Mesenchymal stem cell (in vitro differentiated cells and primary cell): ENCODE measurements around the gene HKDC1.

Experiments used
- DNase-seq: peaks from one replicate; pipeline ENCODE4 v3.0.0-alpha.2; 2013
- H2AFZ ChIP-seq: one replicate; pipeline ENCODE4 v1.6.1; 2013; ENCODE audit warnings: low read depth, mild to moderate bottlenecking, control low read depth, inconsistent platforms, low read length, moderate library complexity
- H2AK5ac ChIP-seq: 2 replicates; pipeline ENCODE4 v1.6.1; 2013; ENCODE audit warnings: low read length, moderate library complexity, mild to moderate bottlenecking, inconsistent platforms; ENCODE audit not compliant: severe bottlenecking
- H2BK120ac ChIP-seq: one replicate; pipeline ENCODE4 v1.6.1; 2013; ENCODE audit warnings: low read depth, mild to moderate bottlenecking, inconsistent platforms, low read length, moderate library complexity
- H2BK12ac ChIP-seq, 2 experiments: one replicate each; pipeline ENCODE4 v1.6.1; 2013; ENCODE audit warnings: inconsistent platforms in 2 of 2, low read length in 2 of 2, mild to moderate bottlenecking in 2 of 2, moderate library complexity in 2 of 2, control low read depth in 1 of 2
- H2BK15ac ChIP-seq: one replicate; pipeline ENCODE4 v1.6.1; 2013; ENCODE audit warnings: mild to moderate bottlenecking, low read depth, inconsistent platforms; ENCODE audit not compliant: poor library complexity, severe bottlenecking
- H2BK5ac ChIP-seq: 2 replicates; pipeline ENCODE4 v1.6.1; 2013; ENCODE audit warnings: low read depth, mild to moderate bottlenecking, low read length, control low read depth, inconsistent platforms; ENCODE audit not compliant: poor library complexity, severe bottlenecking
- H3K14ac ChIP-seq, 2 experiments: one replicate each; pipeline ENCODE4 v1.6.1; 2013; ENCODE audit warnings: inconsistent platforms in 2 of 2, low read length in 2 of 2, control low read depth in 1 of 2, mild to moderate bottlenecking in 1 of 2, moderate library complexity in 1 of 2
- H3K18ac ChIP-seq, 2 experiments: one replicate each; pipeline ENCODE4 v1.6.1; 2013; ENCODE audit warnings: inconsistent platforms in 2 of 2, low read length in 2 of 2, control low read depth in 1 of 2, low read depth in 1 of 2, mild to moderate bottlenecking in 1 of 2
- H3K23ac ChIP-seq, 2 experiments: one replicate each; pipeline ENCODE4 v1.6.1; 2013; ENCODE audit warnings: inconsistent platforms in 2 of 2, low read length in 2 of 2, mild to moderate bottlenecking in 2 of 2, moderate library complexity in 2 of 2, control low read depth in 1 of 2
- H3K27ac ChIP-seq: 2 replicates; pipeline ENCODE4 v1.5.1; 2013; ENCODE audit warnings: mild to moderate bottlenecking, moderate library complexity, low read length, control low read depth, inconsistent platforms; ENCODE audit not compliant: poor library complexity, severe bottlenecking
- H3K27me3 ChIP-seq, 2 experiments: 2 replicates each; pipeline versions ENCODE4 v1.6.1 to v1.7.0; 2013; ENCODE audit warnings: low read length in 2 of 2, mild to moderate bottlenecking in 2 of 2, moderate library complexity in 2 of 2, control low read depth in 1 of 2, inconsistent platforms in 1 of 2; ENCODE audit not compliant: control insufficient read depth in 1 of 2, insufficient read depth in 1 of 2
- H3K36me3 ChIP-seq, 2 experiments: 2 replicates each; pipeline versions ENCODE4 v1.6.1 to v1.7.0; 2013; ENCODE audit warnings: low read length in 2 of 2, control low read depth in 1 of 2, inconsistent platforms in 1 of 2, low read depth in 1 of 2, mild to moderate bottlenecking in 1 of 2; ENCODE audit not compliant: insufficient read depth in 2 of 2, control insufficient read depth in 1 of 2
- H3K4ac ChIP-seq, 2 experiments: one replicate each; pipeline ENCODE4 v1.6.1; 2013; ENCODE audit warnings: inconsistent platforms in 2 of 2, low read length in 2 of 2, mild to moderate bottlenecking in 2 of 2, moderate library complexity in 2 of 2, control low read depth in 1 of 2, low read depth in 1 of 2
- H3K4me1 ChIP-seq: 2 replicates; pipeline ENCODE4 v1.6.1; 2013; ENCODE audit warnings: low read depth, low read length, control low read depth; ENCODE audit not compliant: control insufficient read depth, insufficient read depth
- H3K4me2 ChIP-seq: 2 replicates; pipeline ENCODE4 v1.6.1; 2013; ENCODE audit warnings: low read length, mild to moderate bottlenecking, inconsistent platforms; ENCODE audit not compliant: poor library complexity, severe bottlenecking
- H3K4me3 ChIP-seq, 2 experiments: 2 replicates each; pipeline versions ENCODE4 v1.5.1 to v1.7.0; 2013; ENCODE audit warnings: low read length in 2 of 2, mild to moderate bottlenecking in 2 of 2, control low read depth in 1 of 2, low read depth in 1 of 2; ENCODE audit not compliant: insufficient read depth in 1 of 2
- H3K79me1 ChIP-seq: replicated peaks from 2 replicates; pipeline ENCODE4 v1.6.1; 2013; ENCODE audit warnings: mild to moderate bottlenecking, control low read depth, low read length, inconsistent platforms; ENCODE audit not compliant: poor library complexity, severe bottlenecking
- H3K9ac ChIP-seq: 2 replicates; pipeline ENCODE4 v1.7.0; 2013; ENCODE audit warnings: mild to moderate bottlenecking, low read length, moderate library complexity
- H3K9me3 ChIP-seq: 2 replicates; pipeline ENCODE4 v1.7.0; 2013; ENCODE audit warnings: mild to moderate bottlenecking, low read length; ENCODE audit not compliant: control insufficient read depth
- H4K8ac ChIP-seq: one replicate; pipeline ENCODE4 v1.6.1; 2013; ENCODE audit warnings: inconsistent platforms, mild to moderate bottlenecking, low read length, moderate library complexity
- H4K91ac ChIP-seq: one replicate; pipeline ENCODE4 v1.6.1; 2013; ENCODE audit warnings: mild to moderate bottlenecking, low read length, inconsistent platforms
- WGBS: methylation state at CpG from one replicate; pipeline ENCODE4 v1.1.7; 2013; ENCODE audit warnings: mixed read lengths; 5-methylcytosine and 5-hydroxymethylcytosine counted together

The HKDC1 gene

GRCh38 chr10:69246036-69246435, 25.9 kb downstream of the HKDC1 start:
- no peaks in the 10 kb centered on the region for H3K79me1 ChIP-seq
- no peak overlapping the region for H2BK12ac ChIP-seq
- no peak overlapping the region for H3K23ac ChIP-seq
- H3K27me3 ChIP-seq: no peaks in the 10 kb centered on the region
- peaks cover 0 to 52% of the 10 kb centered on the region in 2 experiments for H3K36me3 ChIP-seq
- H2BK5ac ChIP-seq: no peak overlapping the region
- WGBS: 86% methylated on average over 5 of the region's 5 CpGs
- H3K27ac ChIP-seq: no peak overlapping the region
- no peaks in the 10 kb centered on the region for H3K4me1 ChIP-seq
- H3K4me2 ChIP-seq: no peak overlapping the region
- no peak for DNase-seq
- H3K14ac ChIP-seq: no peak overlapping the region
- H3K4me3 ChIP-seq: no peak overlapping the region
- H4K8ac ChIP-seq: no peak overlapping the region
- no peak overlapping the region for H2AFZ ChIP-seq
- no peak overlapping the region for H4K91ac ChIP-seq
- no peak overlapping the region for H3K18ac ChIP-seq
- H3K9me3 ChIP-seq: no peaks in the 10 kb centered on the region
- no peak overlapping the region for H2AK5ac ChIP-seq
- no peak overlapping the region for H3K9ac ChIP-seq
- no peak overlapping the region for H2BK120ac ChIP-seq
- H2BK15ac ChIP-seq: no peak overlapping the region
- no peak overlapping the region for H3K4ac ChIP-seq

DNA sequence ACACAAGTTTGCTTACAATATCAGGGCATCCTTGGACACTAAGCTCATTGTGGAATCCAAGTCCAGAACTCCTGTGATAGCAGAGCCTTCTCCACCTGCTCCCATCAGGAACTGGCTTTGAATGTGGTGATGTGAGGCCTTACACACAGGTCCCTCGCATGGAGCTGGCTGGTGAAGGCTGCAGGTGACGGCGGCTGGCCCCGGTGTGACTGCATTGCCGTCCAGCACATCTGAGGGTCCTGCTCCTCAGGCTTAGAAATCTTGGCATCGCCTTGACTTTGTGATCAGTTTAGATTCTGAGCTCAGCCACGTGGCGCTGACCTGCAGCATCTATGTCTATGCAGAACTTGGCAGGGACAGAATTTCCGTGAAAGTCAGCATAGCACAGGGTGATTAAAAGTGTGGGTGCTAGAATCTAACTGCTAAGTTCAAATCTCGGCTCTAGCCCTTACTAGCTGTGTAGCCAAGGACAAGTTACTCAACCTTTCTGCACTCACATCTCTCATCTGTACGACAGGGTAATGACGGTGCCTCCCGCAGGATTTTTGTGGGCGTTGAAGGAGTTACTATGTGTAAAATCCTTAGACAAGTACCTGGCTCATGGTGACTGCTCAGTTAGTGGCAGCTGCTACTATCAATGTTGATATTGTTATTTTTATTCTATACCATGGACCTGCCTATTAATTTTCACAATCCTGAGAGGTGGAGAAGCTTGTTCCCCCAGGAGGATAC, 26.6 kb downstream of the HKDC1 start:
- H2BK5ac ChIP-seq: no peak overlapping the region
- no peak for DNase-seq
- H3K9me3 ChIP-seq: no peaks in the 10 kb centered on the region
- no peak overlapping the region for H3K4me3 ChIP-seq
- H4K91ac ChIP-seq: no peak overlapping the region
- no peak overlapping the region for H3K18ac ChIP-seq
- H3K27ac ChIP-seq: no peak overlapping the region
- no peak overlapping the region for H3K4me2 ChIP-seq
- H3K4me1 ChIP-seq: no peaks in the 10 kb centered on the region
- no peak overlapping the region for H2AFZ ChIP-seq
- no peaks in the 10 kb centered on the region for H3K27me3 ChIP-seq
- no peak overlapping the region for H2BK120ac ChIP-seq
- no peak overlapping the region for H2BK15ac ChIP-seq
- H3K36me3 ChIP-seq: peaks cover 0 to 50% of the 10 kb centered on the region in 2 experiments
- H3K9ac ChIP-seq: no peak overlapping the region
- 88% methylated on average over 10 of the region's 14 CpGs for WGBS
- H3K4ac ChIP-seq: no peak overlapping the region
- H3K23ac ChIP-seq: no peak overlapping the region
- H3K14ac ChIP-seq: no peak overlapping the region
- no peaks in the 10 kb centered on the region for H3K79me1 ChIP-seq
- H4K8ac ChIP-seq: no peak overlapping the region
- no peak overlapping the region for H2BK12ac ChIP-seq
- H2AK5ac ChIP-seq: no peak overlapping the region

DNA sequence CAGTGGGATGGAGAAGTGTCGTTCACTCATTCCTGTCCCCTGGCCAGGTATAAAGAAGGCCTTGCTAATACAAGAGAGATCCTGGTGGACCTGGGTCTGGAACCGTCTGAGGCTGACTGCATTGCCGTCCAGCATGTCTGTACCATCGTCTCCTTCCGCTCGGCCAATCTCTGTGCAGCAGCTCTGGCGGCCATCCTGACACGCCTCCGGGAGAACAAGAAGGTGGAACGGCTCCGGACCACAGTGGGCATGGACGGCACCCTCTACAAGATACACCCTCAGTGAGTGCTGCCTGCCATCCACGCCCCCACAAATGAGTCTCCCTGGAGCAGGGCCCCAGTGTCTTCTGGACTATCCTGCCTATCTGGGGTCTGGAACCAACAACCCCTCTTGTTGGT, 27.2 kb downstream of the HKDC1 start:
- 95% methylated on average over 13 of the region's 13 CpGs for WGBS
- Histone ChIP-seq H2AFZ (no peak overlapping the region), H3K4me3 (no peak overlapping the region), H3K79me1 (no peaks in the 10 kb centered on the region), H4K8ac (no peak overlapping the region), H2BK15ac (no peak overlapping the region), H2BK5ac (no peak overlapping the region), H3K27ac (no peak overlapping the region), H3K4me1 (no peaks in the 10 kb centered on the region), H3K9me3 (no peaks in the 10 kb centered on the region), H3K36me3 (peaks cover 0 to 52% of the 10 kb centered on the region in 2 experiments), H2AK5ac (no peak overlapping the region), H2BK120ac (no peak overlapping the region), H3K23ac (no peak overlapping the region), H3K14ac (no peak overlapping the region), H4K91ac (no peak overlapping the region), H3K4me2 (no peak overlapping the region), H2BK12ac (no peak overlapping the region), H3K4ac (no peak overlapping the region), H3K18ac (no peak overlapping the region), H3K27me3 (no peaks in the 10 kb centered on the region), H3K9ac (no peak overlapping the region)
- no peak for DNase-seq

GRCh38 chr10:69248117-69248730, 28.1 kb downstream of the HKDC1 start:
- no peak overlapping the region for H2BK120ac ChIP-seq
- no peak overlapping the region for H4K8ac ChIP-seq
- no peak overlapping the region for H3K4me2 ChIP-seq
- H3K4me3 ChIP-seq: no peak overlapping the region
- peak overlapping the region in 1 of 2 experiments; percentile 10 for H3K14ac ChIP-seq
- no peak overlapping the region for H3K9ac ChIP-seq
- no peak overlapping the region for H4K91ac ChIP-seq
- no peak overlapping the region for H3K23ac ChIP-seq
- H3K27me3 ChIP-seq: no peaks in the 10 kb centered on the region
- no peak overlapping the region for H3K18ac ChIP-seq
- DNase-seq: no peak
- H3K4ac ChIP-seq: no peak overlapping the region
- no peak overlapping the region for H2BK15ac ChIP-seq
- no peak overlapping the region for H2BK12ac ChIP-seq
- H3K9me3 ChIP-seq: no peaks in the 10 kb centered on the region
- 83% methylated on average over 24 of the region's 24 CpGs for WGBS
- no peak overlapping the region for H2AFZ ChIP-seq
- peaks cover 0 to 55% of the 10 kb centered on the region in 2 experiments for H3K36me3 ChIP-seq
- no peaks in the 10 kb centered on the region for H3K4me1 ChIP-seq
- no peak overlapping the region for H2AK5ac ChIP-seq
- H2BK5ac ChIP-seq: no peak overlapping the region
- H3K27ac ChIP-seq: no peak overlapping the region
- H3K79me1 ChIP-seq: no peaks in the 10 kb centered on the region
